Mesenteric fat pad (tissue), 1 donor: ENCODE results near the gene SLC1A3. TPM values are rescaled to one million over a fixed set of nuclear protein-coding genes. Genes with fewer than 3 reads are reported as not detected.

ENCODE experiments used
- DNase-seq: peaks from one replicate; pipeline ENCODE4 v3.0.0-alpha.2; 2020; ENCODE audit warnings: low spot score
- total RNA-seq: library from RNA; stranded (reverse); fragmentation: NEBNext Ultra II Directional; extraction: Animal tissue kit (Norgen Biotek cat#: 25700); gene quantifications from one replicate; pipeline ENCODE4 v1.2.1, GENCODE V29; 2021
- donor health status: DM: yes; HTN: yes; CAD: no.

Gene SLC1A3
- total RNA-seq, 1 donor from 2014 or later = 429 TPM

GRCh38 chr5:36712706-36713105 lies 106.3 kb downstream of the SLC1A3 start:
- DNase-seq = no peak

- no peak for DNase-seq
These were observed 107.1 kb downstream of the SLC1A3 start for GRCh38 chr5:36713541-36713940.

DNA sequence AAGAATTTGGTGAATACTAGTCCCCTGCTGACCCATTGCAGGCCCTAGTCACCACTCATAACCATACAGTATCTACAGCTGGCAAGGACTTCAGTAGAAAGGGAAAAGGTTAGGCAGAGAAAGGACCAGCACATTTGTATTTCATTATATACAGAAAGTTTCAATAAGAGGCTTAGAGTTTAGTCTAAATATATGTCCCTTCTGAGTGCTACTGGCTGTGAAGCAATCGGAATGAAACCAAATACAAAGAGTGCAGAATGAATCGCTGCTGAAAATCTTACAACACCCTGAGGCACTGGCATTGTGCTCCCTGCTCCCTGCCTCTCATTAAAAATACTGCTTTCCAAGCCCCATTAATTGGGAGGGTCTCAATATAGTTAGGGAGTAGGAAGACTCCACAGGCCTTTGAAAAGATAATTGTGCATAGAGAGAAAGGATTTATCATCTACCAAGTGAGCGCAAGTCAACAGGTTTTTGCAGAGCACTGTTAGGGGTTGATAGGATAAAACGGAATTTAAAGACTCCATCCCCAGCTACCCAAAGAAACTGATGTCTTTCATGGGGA lies 110.8 kb downstream of the SLC1A3 start:
- no peak for DNase-seq

DNA sequence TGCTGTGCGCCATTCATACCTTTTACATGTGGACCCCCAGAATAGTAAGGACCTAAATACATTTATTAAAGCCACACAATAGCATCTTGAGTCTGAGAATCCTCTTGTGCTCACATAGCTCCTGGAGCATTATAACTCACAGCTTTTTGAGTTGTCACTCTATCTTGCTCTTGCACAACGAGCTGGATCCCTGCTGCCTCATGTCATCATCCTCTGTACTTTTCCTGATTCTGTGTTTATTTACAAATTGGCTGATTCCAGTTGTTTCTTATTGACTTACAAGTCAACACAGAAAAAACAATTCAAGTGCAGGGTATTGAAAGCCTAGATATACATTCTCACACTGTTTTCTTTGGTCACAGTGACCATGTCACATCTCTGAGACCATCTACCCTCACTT lies 112.9 kb downstream of the SLC1A3 start:
- no peak for DNase-seq

DNA sequence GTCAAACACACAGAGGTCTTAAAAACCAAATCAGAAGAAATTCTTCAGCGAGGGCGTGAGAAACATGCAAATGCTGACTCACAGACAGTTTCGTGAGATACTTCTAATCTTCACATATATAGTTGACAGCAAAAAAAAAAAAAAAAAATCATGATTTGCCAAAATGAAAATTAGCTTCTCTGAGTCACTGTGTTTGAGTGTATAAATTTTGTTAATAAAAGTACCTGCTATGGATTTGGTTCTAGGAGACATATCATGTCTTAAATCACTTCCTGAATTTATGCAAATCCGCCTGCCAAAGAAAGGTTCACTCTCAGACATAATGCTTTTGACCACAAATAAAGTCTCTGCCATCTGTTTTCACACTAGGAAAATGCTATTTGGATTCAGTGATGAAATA lies 114.3 kb downstream of the SLC1A3 start:
- no peak for DNase-seq

DNA sequence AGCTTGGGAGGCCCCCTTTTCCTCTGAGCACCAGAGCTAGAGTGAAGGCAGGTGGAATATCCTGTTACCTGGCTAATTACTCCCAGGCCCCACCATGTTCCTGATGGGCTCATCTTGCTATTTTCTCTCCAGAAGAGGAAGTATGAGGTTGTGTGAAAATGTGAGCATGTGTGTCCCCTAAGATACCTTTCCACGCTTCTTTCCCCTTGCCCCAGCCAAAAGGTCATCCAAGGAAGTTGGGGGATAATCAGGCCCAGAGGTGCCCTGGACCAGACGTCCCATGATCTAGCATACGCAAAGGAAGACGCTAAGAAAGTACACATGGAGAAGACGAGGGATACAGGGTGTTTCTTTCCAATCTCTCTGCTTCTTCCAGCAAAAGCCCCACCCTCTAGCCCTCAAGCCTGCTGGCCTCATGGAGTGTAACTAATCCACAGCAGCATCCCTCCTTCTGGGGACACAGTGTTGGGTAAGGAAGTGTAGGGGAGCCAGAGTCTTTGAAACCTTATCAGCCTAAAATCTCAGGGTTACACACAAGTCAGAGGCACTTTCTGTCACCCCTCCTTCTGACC lies 115.3 kb downstream of the SLC1A3 start:
- no peak for DNase-seq

DNA sequence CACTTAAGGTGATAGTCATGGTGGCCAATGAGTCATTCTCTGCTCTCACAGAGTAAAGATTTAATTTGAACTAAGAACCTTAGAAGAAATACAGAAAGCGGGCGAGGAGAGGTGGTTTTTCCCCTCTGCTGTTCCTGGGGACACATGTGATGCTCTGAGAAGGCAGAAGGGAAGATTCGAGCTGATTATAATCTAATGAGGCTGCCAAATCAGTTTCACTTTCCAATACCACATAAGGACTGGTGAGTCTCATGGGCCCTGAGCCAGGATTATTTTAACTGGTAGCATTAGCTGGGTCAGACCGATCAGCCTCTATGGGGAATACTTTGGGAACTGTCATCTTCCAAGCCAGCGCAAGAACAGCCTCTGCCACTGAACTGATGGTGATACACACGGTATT lies 116.5 kb downstream of the SLC1A3 start:
- DNase-seq = no peak

DNA sequence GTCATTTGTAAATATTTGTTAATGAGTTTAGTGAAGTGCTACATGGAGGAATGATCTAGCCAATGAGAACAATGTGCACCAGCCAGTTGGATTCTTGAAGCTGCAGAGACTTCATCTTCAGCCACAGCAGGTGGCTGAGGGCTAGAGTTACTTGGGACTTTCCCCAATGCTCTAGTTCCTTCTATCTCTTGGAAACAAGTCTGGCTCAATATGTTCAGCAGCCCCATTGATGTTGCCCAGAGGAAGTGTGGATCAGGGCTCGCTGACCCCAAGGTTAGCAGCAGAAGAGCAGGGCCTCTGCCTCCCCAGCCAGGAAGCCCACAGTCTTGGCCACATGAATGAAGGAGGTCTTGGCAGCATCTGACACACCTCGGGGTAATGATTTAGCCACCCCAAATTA lies 117.5 kb downstream of the SLC1A3 start:
- DNase-seq = no peak

DNA sequence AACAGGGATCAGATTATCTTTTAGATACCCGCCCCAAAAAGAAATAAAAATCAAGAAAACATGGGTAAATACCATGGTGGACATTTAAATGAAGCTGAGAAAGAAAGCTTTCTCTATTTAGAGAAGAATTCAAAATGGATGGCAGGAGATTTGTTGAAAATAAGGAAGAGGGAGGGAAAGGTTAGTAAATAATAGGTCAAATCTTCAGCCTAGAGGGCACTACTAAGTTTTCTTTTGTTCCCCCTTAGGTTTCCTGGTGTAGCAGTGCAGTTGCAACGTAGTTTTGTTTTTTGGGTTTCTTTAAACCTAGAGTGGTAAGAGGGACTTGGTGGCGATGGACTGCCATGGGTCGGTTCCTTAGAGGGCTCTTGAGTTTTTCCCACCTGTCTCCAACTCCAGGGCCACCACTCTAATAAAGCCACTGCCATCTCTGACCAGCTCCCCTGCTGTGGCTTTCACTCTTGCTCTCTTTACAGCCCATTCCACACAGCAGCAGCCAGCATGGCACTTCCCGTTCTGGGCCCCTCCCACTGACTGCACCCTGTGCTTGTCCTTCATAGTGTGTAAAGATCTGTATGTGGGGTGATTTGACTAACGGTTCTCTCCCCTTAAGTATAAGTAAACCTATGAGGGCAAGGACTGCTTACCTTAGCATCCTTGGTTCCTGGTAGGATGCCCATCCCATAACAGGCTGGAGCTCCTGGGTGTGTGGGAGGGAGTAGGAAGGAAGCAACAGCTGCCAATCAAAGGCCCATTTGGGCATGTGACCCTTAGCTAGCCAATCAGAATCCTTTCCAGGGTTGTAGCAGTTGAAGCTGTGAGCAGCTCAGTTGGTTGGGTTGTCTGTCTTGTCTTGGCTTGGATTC lies 118.3 kb downstream of the SLC1A3 start:
- DNase-seq = no peak

- DNase-seq = no peak
These were observed 119.9 kb downstream of the SLC1A3 start for GRCh38 chr5:36726317-36726716.

- DNase-seq = no peak
These were observed 120.4 kb downstream of the SLC1A3 start for GRCh38 chr5:36726767-36727166.

DNA sequence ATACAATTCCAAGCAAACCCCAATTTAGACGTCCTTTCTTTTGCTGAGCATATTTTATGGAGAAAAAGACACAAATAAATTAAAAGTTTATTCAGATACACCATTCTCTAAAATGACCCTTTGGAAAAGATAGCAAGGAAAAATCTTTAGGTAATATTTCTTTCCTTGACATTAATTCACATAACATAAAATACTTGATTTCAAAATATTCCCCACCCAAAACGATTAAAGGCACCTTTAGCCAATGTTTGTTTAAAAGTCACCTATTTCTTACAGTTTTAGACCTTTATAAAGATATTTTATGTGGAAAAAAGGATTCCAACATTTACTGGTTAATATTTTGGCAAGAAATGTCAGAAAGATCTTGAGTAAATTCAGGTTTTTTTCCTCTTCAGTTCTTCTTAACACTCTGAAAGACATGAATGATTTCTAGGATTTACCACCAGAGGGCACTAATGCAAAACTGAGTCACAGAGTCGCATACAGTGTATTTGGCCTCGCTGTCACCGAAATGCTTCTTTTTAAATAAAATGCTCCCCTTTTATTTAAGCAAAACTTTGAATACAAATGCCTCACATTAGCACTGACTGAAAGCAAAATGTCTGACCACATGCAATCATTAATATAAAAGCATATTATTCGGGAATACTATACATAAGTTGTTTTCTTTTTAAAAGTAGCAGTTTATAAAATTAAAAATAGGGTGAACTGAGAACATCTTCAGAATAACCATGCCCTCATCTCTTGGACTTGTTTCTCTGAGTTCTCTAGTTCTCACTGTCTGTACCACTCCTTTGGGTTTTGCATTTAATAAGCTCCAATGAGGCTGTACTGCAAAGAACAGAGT lies 122.5 kb downstream of the SLC1A3 start:
- DNase-seq = no peak

DNA sequence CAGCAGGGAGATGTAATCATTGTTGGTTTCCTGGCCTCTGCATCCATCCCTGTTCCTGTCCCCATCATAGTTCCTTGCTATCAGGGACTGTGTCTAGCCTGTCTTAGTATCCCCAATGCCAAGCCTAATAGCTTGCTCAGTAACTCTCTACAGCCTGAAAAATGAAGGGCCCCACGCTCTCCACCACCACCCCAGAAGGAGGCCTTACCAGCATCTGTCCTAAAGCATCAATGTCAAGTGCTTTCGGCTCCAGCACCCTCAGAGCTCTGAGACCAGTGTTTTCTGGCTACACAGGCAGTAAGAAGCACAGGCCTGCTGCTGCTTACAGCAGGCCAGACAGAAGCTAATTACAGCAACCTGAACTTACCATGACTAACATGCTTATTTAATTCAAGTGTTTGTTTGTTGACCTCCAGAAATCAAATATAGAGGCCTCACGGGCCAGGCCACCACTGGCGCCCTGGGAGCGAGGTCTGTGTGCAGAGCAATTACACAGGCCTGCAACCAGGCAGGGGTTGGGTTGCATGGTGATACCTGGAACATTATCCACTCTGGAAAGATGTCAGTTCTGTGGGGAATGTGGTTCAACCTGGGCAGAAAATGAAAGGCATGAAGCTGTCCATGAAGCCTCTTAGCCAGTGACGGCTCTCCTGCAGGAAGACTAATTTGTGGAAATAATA lies 124.3 kb downstream of the SLC1A3 start:
- no peak for DNase-seq

DNA sequence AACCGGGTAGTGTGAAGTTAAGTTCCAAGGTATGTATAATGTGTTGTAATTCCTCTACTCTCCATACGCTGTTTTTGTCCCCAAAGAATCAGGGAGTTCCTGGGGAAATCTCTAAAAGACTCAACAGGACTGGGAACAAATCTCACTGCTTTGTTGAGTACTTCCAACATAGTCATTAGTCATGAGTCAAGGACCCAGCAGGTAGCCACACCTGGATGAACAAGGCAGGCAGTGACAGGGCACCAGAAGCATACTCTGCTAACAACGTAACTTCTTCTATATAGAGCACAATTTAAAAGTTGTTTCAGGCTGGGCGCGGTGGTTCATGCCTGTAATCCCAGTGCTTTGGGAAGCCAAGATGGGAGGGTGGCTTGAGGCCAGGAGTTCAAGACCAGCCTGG lies 126.8 kb downstream of the SLC1A3 start:
- no peak for DNase-seq

GRCh38 chr5:36734422-36734821 lies 128.0 kb downstream of the SLC1A3 start:
- no peak for DNase-seq

- no peak for DNase-seq
These were observed 129.5 kb downstream of the SLC1A3 start for GRCh38 chr5:36735891-36736290.
